Measurements from ENCODE around the gene FHIT. TPM values are rescaled to one million over a fixed set of nuclear protein-coding genes. Genes with fewer than 3 reads are reported as not detected.

The FHIT gene
- polyA plus RNA-seq, 1 of the 3 experiments (the other 2 are of a cell fraction), result 0.41 TPM

DNA sequence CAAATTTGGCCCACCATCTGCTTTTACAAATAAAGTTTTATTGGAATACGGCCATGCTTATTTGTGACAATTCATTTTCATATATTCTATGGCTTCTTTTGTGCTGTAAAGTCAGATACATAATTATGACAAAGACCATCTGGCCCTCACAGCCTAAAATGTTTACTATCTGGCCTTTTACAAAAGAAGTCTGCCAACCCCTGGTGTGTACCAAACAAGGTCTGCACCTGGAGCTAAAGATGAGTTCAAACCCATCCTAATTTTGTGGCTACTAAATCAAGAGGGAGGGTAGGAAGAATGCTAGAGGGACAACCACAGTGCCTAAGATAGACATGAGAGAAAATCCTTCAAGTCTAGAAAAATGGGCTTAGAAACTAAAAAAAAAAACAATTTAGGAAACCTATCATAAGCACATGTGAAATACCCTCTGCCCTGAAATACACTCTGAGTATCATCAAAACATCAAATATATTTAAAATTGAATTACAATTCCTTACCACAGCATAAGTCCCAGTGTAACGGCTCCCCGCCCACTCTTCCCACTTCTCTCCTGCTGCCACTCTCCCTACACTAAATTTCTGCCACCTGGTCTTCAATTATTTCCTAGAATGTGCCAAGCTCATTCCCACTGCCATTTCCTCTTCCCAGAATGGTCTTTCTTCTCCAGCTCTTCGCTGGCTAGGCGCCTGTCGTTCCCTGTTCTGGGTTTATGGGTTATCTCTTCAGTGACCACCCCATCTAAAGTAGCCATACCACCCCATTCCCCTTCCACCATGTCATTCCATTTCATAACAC lies 1250.7 kb downstream of the FHIT start:
- H3K79me2 ChIP-seq (ENCODE audit: insufficient read depth), result no peaks in the 10 kb centered on the region
- H2AFZ ChIP-seq (ENCODE audit: low read depth), result no peak overlapping the region
- WGBS (ENCODE audit: low lambda C conversion rate), result 53% methylated on average over 6 of the region's 6 CpGs
- no peaks in the 10 kb centered on the region for H3K36me3 ChIP-seq (replicated peaks in 1 of 2; ENCODE audit: control insufficient read depth in 1 of 2, insufficient read depth in 2 of 2, low read length in 1 of 2)
- no peaks in the 10 kb centered on the region for H4K20me1 ChIP-seq (ENCODE audit: insufficient read depth)
- no peaks in the 10 kb centered on the region for H3K9me2 ChIP-seq
- no peaks in the 10 kb centered on the region for H3F3A ChIP-seq (replicated peaks; ENCODE audit: insufficient read depth)
- no peaks in the 10 kb centered on the region for H3K27me3 ChIP-seq (ENCODE audit: insufficient read depth)
- TF ChIP-seq, protein P1, sequence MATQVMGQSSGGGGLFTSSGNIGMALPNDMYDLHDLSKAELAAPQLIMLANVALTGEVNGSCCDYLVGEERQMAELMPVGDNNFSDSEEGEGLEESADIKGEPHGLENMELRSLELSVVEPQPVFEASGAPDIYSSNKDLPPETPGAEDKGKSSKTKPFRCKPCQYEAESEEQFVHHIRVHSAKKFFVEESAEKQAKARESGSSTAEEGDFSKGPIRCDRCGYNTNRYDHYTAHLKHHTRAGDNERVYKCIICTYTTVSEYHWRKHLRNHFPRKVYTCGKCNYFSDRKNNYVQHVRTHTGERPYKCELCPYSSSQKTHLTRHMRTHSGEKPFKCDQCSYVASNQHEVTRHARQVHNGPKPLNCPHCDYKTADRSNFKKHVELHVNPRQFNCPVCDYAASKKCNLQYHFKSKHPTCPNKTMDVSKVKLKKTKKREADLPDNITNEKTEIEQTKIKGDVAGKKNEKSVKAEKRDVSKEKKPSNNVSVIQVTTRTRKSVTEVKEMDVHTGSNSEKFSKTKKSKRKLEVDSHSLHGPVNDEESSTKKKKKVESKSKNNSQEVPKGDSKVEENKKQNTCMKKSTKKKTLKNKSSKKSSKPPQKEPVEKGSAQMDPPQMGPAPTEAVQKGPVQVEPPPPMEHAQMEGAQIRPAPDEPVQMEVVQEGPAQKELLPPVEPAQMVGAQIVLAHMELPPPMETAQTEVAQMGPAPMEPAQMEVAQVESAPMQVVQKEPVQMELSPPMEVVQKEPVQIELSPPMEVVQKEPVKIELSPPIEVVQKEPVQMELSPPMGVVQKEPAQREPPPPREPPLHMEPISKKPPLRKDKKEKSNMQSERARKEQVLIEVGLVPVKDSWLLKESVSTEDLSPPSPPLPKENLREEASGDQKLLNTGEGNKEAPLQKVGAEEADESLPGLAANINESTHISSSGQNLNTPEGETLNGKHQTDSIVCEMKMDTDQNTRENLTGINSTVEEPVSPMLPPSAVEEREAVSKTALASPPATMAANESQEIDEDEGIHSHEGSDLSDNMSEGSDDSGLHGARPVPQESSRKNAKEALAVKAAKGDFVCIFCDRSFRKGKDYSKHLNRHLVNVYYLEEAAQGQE (IDR thresholded peaks at IDR 0.05; ENCODE audit: low read depth, low read length), result no peak
- no peak for TF ChIP-seq FOSL2 (IDR thresholded peaks at IDR 0.05; ENCODE audit: borderline replicate concordance, low read depth)
- TF ChIP-seq NFIC (IDR thresholded peaks at IDR 0.05; ENCODE audit: borderline replicate concordance), result no peak
- TF ChIP-seq, protein P2, sequence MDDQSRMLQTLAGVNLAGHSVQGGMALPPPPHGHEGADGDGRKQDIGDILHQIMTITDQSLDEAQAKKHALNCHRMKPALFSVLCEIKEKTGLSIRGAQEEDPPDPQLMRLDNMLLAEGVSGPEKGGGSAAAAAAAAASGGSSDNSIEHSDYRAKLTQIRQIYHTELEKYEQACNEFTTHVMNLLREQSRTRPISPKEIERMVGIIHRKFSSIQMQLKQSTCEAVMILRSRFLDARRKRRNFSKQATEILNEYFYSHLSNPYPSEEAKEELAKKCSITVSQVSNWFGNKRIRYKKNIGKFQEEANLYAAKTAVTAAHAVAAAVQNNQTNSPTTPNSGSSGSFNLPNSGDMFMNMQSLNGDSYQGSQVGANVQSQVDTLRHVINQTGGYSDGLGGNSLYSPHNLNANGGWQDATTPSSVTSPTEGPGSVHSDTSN (IDR thresholded peaks at IDR 0.05), result no peak
- no peak for TF ChIP-seq JUND (IDR thresholded peaks at IDR 0.05)
- DNase-seq, result no peak
- H3K9ac ChIP-seq, result no peak overlapping the region
- no peak overlapping the region for H3K4me2 ChIP-seq
- no peak overlapping the region for H3K4me3 ChIP-seq (ENCODE audit: low read depth in 2 of 2, low read length in 1 of 2)
- no peaks in the 10 kb centered on the region; a peak in 1 of 4 replicates for H3K4me1 ChIP-seq (ENCODE audit: control insufficient read depth in 1 of 2, insufficient read depth in 2 of 2, low read depth in 1 of 2, low read length in 1 of 2)
- H3K27ac ChIP-seq (ENCODE audit: low read depth in 2 of 2, low read length in 1 of 2), result no peak overlapping the region
- no peaks in the 10 kb centered on the region for H3K9me3 ChIP-seq
- ChIA-PET CTCF (no interaction called here), POLR2A (no interaction called here)

DNA sequence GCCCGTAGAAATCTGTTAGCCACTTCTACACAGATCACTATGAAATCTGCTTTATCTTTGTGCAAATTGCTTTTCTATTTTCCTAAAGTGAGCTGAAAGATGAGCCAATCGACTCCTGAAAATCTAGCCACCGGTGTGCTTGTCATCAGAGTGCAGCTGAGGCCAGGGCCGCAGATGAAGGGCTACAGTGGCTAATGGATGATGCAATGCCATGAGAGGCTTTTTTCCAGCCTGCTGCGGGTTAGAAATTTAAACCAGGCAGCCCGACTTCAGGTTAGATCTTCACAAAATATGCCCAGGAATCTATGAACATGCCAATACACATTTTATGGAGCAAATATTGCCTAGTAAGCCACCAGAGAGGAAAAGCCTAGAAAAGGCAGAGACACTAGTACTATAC lies 1253.2 kb downstream of the FHIT start:
- Histone ChIP-seq H3K79me2 (ENCODE audit: insufficient read depth) (no peaks in the 10 kb centered on the region), H3F3A (replicated peaks; ENCODE audit: insufficient read depth) (no peaks in the 10 kb centered on the region), H3K4me1 (ENCODE audit: control insufficient read depth in 1 of 2, insufficient read depth in 2 of 2, low read depth in 1 of 2, low read length in 1 of 2) (no peaks in the 10 kb centered on the region; a peak in 1 of 4 replicates), H3K4me3 (ENCODE audit: low read depth in 2 of 2, low read length in 1 of 2) (no peak overlapping the region), H2AFZ (ENCODE audit: low read depth) (no peak overlapping the region), H3K9ac (no peak overlapping the region), H3K4me2 (no peak overlapping the region), H3K36me3 (replicated peaks in 1 of 2; ENCODE audit: control insufficient read depth in 1 of 2, insufficient read depth in 2 of 2, low read length in 1 of 2) (no peaks in the 10 kb centered on the region), H3K9me2 (no peaks in the 10 kb centered on the region), H3K9me3 (no peaks in the 10 kb centered on the region), H3K27me3 (ENCODE audit: insufficient read depth) (no peaks in the 10 kb centered on the region), H4K20me1 (ENCODE audit: insufficient read depth) (no peaks in the 10 kb centered on the region), H3K27ac (ENCODE audit: low read depth in 2 of 2, low read length in 1 of 2) (no peak overlapping the region)
- POLR2A ChIA-PET, result no interaction called here
- TF ChIP-seq RCOR1 (IDR thresholded peaks at IDR 0.05; ENCODE audit: low read length) (no peak), IRF3 (IDR thresholded peaks at IDR 0.05; ENCODE audit: low read depth, low read length) (no peak), USF2 (IDR thresholded peaks at IDR 0.05; ENCODE audit: borderline replicate concordance, low read depth, low read length) (no peak), GABPA (IDR thresholded peaks at IDR 0.05; ENCODE audit: low read depth) (no peak), FOXJ3 (CRISPR knock-in tag; IDR thresholded peaks at IDR 0.05) (no peak), SMC3 (IDR thresholded peaks at IDR 0.05; ENCODE audit: low read depth, low read length) (no peak), NFIC (IDR thresholded peaks at IDR 0.05; ENCODE audit: borderline replicate concordance) (no peak), POLR2AphosphoS5 (IDR thresholded peaks at IDR 0.05; ENCODE audit: low read depth, low read length) (no peak), EZH2phosphoT487 (IDR thresholded peaks at IDR 0.05; ENCODE audit: borderline replicate concordance, low read depth) (no peak), YY1 (IDR thresholded peaks at IDR 0.05; ENCODE audit: low read depth) (no peak)
- 43% methylated on average over 6 of the region's 6 CpGs for WGBS (ENCODE audit: low lambda C conversion rate)
- DNase-seq, result peak; percentile 3
- CTCF ChIA-PET, result no interaction called here
